AG04449 (cell line): ENCODE results near the gene FAM118A.

Source experiments
- CTCF ChIA-PET: fragments of 350-600 bp; formaldehyde crosslinking; extraction: SDS; loops from one replicate; lab custom pipeline; 2021; ENCODE audit warnings: antibody characterized with exemption; lab: Yijun Ruan, JAX
- POLR2A ChIA-PET: fragments of 400-600, 350-600 bp; formaldehyde crosslinking; extraction: SDS; loops from one replicate; lab custom pipeline; 2020; ENCODE audit warnings: antibody characterized with exemption, inconsistent platforms; lab: Yijun Ruan, JAX
- DNase-seq: peaks from one replicate; pipeline ENCODE4 v3.0.0-alpha.2; 2010; ENCODE audit warnings: low read depth, low spot score
- H3K4me3 ChIP-seq: 2 replicates; pipeline ENCODE4 v1.5.1; 2011; ENCODE audit warnings: low read depth, mild to moderate bottlenecking, control low read depth, low read length
- TF ChIP-seq, protein P1 (sequence below): IDR thresholded peaks from one replicate; pipeline ENCODE4 v1.5.1; 2011; ENCODE audit warnings: mild to moderate bottlenecking, moderate library complexity, low read length, control low read depth, inconsistent platforms; ENCODE audit not compliant: insufficient read depth; ENCODE audit errors: missing control alignments

The FAM118A gene

DNA sequence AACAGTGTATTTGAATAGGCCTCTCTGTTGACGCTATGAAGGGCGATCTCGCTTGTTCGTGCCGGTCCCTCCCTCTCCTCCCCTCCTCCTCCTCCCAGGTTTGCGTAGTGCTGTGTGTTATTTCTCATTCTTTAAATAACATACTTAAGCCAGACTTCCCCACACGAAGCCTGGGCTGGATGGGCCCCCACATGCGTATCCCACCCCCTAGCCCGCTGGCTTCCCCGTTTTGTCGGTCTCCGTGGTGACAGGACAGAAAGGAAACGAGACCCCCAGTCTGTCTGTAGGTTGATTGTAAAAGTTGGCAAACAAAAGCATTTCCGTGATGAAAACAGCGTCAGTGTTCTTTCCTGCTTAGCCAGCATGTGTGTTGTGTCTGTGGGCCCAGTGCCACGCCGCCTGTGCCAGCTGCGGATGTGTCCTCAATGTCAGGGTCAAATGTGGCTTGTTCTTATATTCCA, 27.3 kb downstream of the FAM118A start:
- TF ChIP-seq, protein P1, sequence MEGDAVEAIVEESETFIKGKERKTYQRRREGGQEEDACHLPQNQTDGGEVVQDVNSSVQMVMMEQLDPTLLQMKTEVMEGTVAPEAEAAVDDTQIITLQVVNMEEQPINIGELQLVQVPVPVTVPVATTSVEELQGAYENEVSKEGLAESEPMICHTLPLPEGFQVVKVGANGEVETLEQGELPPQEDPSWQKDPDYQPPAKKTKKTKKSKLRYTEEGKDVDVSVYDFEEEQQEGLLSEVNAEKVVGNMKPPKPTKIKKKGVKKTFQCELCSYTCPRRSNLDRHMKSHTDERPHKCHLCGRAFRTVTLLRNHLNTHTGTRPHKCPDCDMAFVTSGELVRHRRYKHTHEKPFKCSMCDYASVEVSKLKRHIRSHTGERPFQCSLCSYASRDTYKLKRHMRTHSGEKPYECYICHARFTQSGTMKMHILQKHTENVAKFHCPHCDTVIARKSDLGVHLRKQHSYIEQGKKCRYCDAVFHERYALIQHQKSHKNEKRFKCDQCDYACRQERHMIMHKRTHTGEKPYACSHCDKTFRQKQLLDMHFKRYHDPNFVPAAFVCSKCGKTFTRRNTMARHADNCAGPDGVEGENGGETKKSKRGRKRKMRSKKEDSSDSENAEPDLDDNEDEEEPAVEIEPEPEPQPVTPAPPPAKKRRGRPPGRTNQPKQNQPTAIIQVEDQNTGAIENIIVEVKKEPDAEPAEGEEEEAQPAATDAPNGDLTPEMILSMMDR, result no peak
- CTCF ChIA-PET, result interaction anchor here (1.3 kb wide), 1 partner anchor 32 kb away, joined by 3 read pairs; no protein-coding TSS in a partner anchor
- H3K4me3 ChIP-seq, result no peak overlapping the region
- DNase-seq, result no peak
- POLR2A ChIA-PET, result no interaction called here

DNA sequence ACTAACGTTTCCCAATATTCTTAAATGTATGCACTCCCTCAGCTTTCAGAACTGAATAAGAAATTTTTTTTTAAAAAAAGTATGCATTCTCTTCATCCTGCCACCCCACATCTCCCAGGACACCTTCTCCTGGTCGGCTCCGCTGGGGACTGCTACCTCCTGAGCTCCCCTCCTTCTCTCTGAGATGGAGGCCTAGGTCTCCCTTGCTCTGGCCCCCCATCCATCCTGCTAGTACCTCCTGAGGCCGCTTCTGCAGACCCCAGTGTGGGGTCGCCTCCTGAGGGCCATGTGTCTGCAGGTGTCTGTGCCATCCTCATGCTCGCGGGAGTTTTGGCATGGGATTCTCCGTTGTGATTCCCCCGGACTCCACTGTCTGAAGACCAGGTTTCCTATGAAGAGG, 27.8 kb downstream of the FAM118A start:
- H3K4me3 ChIP-seq, result no peak overlapping the region
- POLR2A ChIA-PET, result no interaction called here
- TF ChIP-seq, protein P1, result no peak
- CTCF ChIA-PET, result no interaction called here
- no peak for DNase-seq

DNA sequence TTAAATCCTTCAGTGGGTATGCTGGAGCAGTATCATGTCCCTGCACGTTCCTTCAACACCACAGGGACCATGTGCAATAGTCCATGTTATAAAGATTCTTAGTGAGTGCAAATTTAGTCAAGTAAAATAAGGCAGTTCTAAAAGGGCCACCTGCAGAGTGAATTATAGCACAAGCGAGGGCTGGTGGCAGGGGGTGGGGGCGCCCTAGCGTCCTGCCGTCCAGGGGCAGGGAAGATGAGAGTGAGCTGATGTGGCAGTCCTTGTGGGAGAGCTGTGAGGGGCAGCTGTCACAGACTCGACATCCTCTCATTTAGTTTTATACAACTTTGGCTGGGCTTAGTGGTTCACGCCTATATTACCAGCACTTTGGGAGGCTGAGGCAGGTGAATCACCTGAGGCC, 29.1 kb downstream of the FAM118A start:
- POLR2A ChIA-PET, result no interaction called here
- no peak overlapping the region for H3K4me3 ChIP-seq
- CTCF ChIA-PET, result no interaction called here
- no peak for DNase-seq
- TF ChIP-seq, protein P1, result no peak

DNA sequence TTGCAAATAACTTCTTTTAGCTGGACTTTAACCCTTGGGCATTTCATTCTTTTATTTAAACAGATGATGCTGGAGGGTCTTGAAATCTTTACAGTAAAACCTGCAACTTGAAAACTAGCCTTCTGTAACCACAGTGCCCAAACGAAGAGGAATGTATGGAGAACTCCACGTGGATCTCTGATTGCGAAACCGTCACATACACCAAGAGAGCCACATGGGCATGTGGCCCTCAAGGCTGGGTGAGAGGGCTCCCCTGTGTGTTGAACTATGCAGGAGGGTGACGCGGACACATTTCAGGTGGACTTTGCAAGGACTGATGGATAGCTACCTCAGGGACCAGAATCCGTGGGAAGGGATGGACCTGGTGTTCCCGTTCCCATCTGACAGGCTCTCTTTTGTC, 30.6 kb downstream of the FAM118A start:
- CTCF ChIA-PET, result no interaction called here
- H3K4me3 ChIP-seq, result no peak overlapping the region
- DNase-seq, result no peak
- TF ChIP-seq, protein P1, result no peak
- POLR2A ChIA-PET, result no interaction called here

DNA sequence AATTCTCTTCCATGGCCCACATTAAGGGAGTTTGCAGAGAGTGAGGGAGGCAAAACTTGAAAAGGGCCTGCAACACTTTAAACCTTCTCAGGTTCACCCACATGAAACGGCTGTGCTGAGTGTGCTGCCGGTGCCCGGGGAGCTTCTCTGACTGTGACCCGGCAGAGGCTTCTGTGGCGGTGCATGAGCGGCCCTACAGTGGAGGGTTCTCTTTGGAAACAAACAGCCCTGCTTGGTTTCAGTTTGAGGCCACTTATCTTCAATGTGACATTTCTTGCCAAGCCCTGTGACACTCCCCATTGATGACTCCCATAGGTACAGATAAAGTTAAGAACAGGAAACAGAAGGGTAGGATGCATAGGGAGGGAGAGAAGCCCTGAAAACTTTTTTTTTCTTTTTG, 31.8 kb downstream of the FAM118A start:
- no peak overlapping the region for H3K4me3 ChIP-seq
- no peak for DNase-seq
- CTCF ChIA-PET, result interaction anchor here (0.7 kb wide), 1 partner anchor 12 kb away, joined by 3 read pairs; no protein-coding TSS in a partner anchor
- TF ChIP-seq, protein P1, result no peak
- POLR2A ChIA-PET, result no interaction called here

DNA sequence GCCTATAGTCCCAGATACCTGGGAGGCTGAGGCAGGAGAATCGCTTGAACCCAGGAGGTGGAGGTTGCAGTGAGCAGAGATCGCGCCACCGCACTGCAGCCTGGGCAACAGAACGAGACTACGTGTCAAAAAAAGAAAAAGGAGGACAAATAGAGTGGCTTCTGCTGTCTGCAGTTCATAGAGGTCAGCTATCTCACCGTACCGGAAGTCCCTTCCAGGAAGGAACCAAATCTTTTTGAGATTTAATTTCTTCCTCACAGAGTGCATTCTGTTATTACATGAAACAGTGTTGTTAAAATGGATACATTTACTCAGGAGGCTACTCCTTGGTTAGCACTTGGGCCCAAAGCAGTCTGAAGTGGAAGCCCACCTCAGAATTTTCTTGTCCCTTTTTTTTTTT, 33.4 kb downstream of the FAM118A start:
- TF ChIP-seq, protein P1, result no peak
- ChIA-PET POLR2A (no interaction called here), CTCF (no interaction called here)
- H3K4me3 ChIP-seq, result no peak overlapping the region
- no peak for DNase-seq
